CD4-positive, alpha-beta T cell (primary cell): Measurements from ENCODE around the gene BICD1. TPM values are rescaled to one million over a fixed set of nuclear protein-coding genes. Genes with fewer than 3 reads are reported as not detected.
"Not testable (repeated sequence)": the region's sequence is repeated elsewhere in the genome, so short reads cannot be mapped to it uniquely, and the experiment has no call there.

Experiments used
- ATAC-seq: fragments of 200-7000 bp; cut with Tn5 transposase; one replicate; pipeline ENCODE4 v1.10.0; 2022; ENCODE audit warnings: mild to moderate bottlenecking; ENCODE audit not compliant: poor library complexity
- CTCF ChIA-PET: fragments of 350-600 bp; sonication (Branson Sonifier 250); formaldehyde crosslinking; loops from one replicate; lab custom pipeline; 2021; ENCODE audit warnings: antibody characterized with exemption, inconsistent platforms; lab: Charles Lee
- POLR2A ChIA-PET: fragments of 350-600 bp; sonication (Branson Sonifier 250); formaldehyde crosslinking; loops from one replicate; lab custom pipeline; 2021; ENCODE audit warnings: antibody characterized with exemption, inconsistent platforms; lab: Charles Lee
- DNase-seq, 14 experiments: peaks; one replicate each; pipeline ENCODE4 v3.0.0-alpha.2; 2013 to 2020; ENCODE audit warnings: mixed read lengths in 2 of 14
- H3K27ac ChIP-seq, 2 donors: one replicate each; pipeline versions ENCODE4 v1.5.1 to v1.7.0; 2013; ENCODE audit warnings: low read length in 2 of 2, low read depth in 1 of 2, mild to moderate bottlenecking in 1 of 2
- H3K27me3 ChIP-seq, 2 experiments: 1 replicate in 1 of 2; 2 replicates in 1 of 2; pipeline versions ENCODE4 v1.6.1 to v1.7.0; 2013; ENCODE audit warnings: low read length in 2 of 2, control low read depth in 1 of 2, mild to moderate bottlenecking in 1 of 2, moderate library complexity in 1 of 2; ENCODE audit not compliant: insufficient read depth in 2 of 2, control insufficient read depth in 1 of 2
- H3K36me3 ChIP-seq: one replicate; pipeline ENCODE4 v1.6.1; 2013; ENCODE audit warnings: low read length, control low read depth; ENCODE audit not compliant: insufficient read depth
- H3K4me1 ChIP-seq: one replicate; pipeline ENCODE4 v1.6.1; 2013; ENCODE audit warnings: low read length, control low read depth; ENCODE audit not compliant: insufficient read depth
- H3K4me3 ChIP-seq: one replicate; pipeline ENCODE4 v1.5.1; 2013; ENCODE audit warnings: mild to moderate bottlenecking, low read length, moderate library complexity
- H3K9me3 ChIP-seq, 2 experiments: 1 replicate in 1 of 2; 2 replicates in 1 of 2; pipeline versions ENCODE4 v1.6.1 to v1.7.0; 2013; ENCODE audit warnings: low read length in 2 of 2, mild to moderate bottlenecking in 2 of 2, control low read depth in 1 of 2, moderate library complexity in 1 of 2; ENCODE audit not compliant: control insufficient read depth in 1 of 2, insufficient read depth in 1 of 2
- H3K27ac Mint-ChIP-seq: one replicate; pipeline ENCODE4 v1.8.0; 2020; ENCODE audit warnings: mixed read lengths
- H3K27me3 Mint-ChIP-seq: one replicate; pipeline ENCODE4 v1.8.0; 2021; ENCODE audit warnings: mixed read lengths
- H3K36me3 Mint-ChIP-seq: one replicate; pipeline ENCODE4 v1.8.0; 2021; ENCODE audit warnings: low read depth, mixed read lengths
- H3K4me1 Mint-ChIP-seq: one replicate; pipeline ENCODE4 v1.8.0; 2021; ENCODE audit warnings: low read depth, mixed read lengths
- H3K4me3 Mint-ChIP-seq: one replicate; pipeline ENCODE4 v1.8.0; 2020; ENCODE audit warnings: mild to moderate bottlenecking, mixed read lengths
- H3K9me3 Mint-ChIP-seq: one replicate; pipeline ENCODE4 v1.8.0; 2020; ENCODE audit warnings: mixed read lengths
- intact Hi-C, 2 experiments: fragments of 100-400 bp; cut with DNase I in 1 of 2; cut with micrococcal nuclease in 1 of 2; formaldehyde crosslinking; loops; one replicate each; pipeline versions ENCODE4 v1.15.1 to v1.9.0; 2023 to 2025; cut with DNase I, micrococcal nuclease
- total RNA-seq, 174 experiments: library from RNA in 2 of 174; stranded (reverse) in 2 of 174; gene quantifications; one replicate each; pipeline ENCODE4 v1.2.3 and lab custom pipeline; 2021 to 2026
- TF ChIP-seq, protein P1 (sequence below): fragments of 200-600 bp; IDR thresholded peaks from one replicate; pipeline ENCODE4 v1.8.0; 2022; ENCODE audit warnings: antibody characterized with exemption, mild to moderate bottlenecking

Gene BICD1
- total RNA-seq, 2 experiments from 2014 or later = 13.5 to 14.3 TPM

DNA sequence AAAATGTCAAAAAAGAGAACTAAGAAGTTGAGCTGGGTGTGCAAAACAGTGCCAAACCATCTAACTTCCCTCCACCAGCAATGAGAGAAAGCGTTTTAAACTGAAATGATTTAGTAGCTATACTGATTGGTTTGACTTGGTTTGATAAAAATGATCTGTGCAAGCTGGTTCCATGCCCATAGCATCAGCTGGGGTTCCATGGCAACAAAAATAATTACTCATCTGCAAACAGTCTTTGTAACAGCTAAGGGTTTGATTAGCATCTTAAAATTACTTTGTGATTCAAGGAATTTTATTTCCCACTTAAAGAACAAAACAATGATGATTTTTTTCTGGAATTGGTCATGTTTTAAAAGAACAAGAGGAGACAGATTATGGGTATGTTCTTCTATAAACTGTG lies 15.0 kb upstream of the BICD1 start:
- no peak overlapping the region for H3K4me3 ChIP-seq
- intact Hi-C loops = no loop called here
- no peaks in the 10 kb centered on the region for H3K27me3 ChIP-seq
- CTCF ChIA-PET = no interaction called here
- POLR2A ChIA-PET = no interaction called here
- Mint-ChIP-seq H3K4me3 (no peak overlapping the region), H3K4me1 (no peaks in the 10 kb centered on the region), H3K27ac (no peak overlapping the region), H3K9me3 (no peaks in the 10 kb centered on the region), H3K27me3 (no peaks in the 10 kb centered on the region), H3K36me3 (no peaks in the 10 kb centered on the region)
- H3K27ac ChIP-seq = no peak overlapping the region
- ATAC-seq (no peak), DNase-seq (no peak)
- H3K4me1 ChIP-seq = no peaks in the 10 kb centered on the region
- H3K9me3 ChIP-seq = no peaks in the 10 kb centered on the region
- TF ChIP-seq, protein P1, sequence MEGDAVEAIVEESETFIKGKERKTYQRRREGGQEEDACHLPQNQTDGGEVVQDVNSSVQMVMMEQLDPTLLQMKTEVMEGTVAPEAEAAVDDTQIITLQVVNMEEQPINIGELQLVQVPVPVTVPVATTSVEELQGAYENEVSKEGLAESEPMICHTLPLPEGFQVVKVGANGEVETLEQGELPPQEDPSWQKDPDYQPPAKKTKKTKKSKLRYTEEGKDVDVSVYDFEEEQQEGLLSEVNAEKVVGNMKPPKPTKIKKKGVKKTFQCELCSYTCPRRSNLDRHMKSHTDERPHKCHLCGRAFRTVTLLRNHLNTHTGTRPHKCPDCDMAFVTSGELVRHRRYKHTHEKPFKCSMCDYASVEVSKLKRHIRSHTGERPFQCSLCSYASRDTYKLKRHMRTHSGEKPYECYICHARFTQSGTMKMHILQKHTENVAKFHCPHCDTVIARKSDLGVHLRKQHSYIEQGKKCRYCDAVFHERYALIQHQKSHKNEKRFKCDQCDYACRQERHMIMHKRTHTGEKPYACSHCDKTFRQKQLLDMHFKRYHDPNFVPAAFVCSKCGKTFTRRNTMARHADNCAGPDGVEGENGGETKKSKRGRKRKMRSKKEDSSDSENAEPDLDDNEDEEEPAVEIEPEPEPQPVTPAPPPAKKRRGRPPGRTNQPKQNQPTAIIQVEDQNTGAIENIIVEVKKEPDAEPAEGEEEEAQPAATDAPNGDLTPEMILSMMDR = no peak
- no peaks in the 10 kb centered on the region for H3K36me3 ChIP-seq

DNA sequence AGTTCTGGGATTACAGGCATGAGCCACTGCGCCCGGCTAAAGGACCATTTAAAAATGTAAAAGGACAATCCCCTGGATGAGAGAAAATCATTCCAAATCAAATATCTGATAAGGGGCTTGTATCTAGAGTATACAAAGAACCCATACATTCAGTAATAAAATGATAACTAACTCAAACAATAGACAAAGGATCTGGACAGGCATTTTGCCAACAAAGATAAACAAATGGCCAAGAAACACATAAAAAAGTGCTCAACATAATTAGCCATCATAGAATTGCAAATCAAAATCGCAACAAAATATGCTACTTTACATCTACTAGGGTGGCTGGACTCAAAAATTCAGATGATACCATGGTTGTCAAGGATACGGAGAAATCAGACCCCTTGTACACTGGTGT lies 8.5 kb upstream of the BICD1 start:
- Mint-ChIP-seq H3K4me1 (no peaks in the 10 kb centered on the region), H3K27ac (no peak overlapping the region), H3K36me3 (no peaks in the 10 kb centered on the region), H3K27me3 (no peaks in the 10 kb centered on the region), H3K9me3 (no peaks in the 10 kb centered on the region), H3K4me3 (no peak overlapping the region)
- Histone ChIP-seq H3K4me3 (no peak overlapping the region), H3K4me1 (no peaks in the 10 kb centered on the region), H3K9me3 (no peaks in the 10 kb centered on the region), H3K27me3 (no peaks in the 10 kb centered on the region), H3K27ac (no peak overlapping the region), H3K36me3 (no peaks in the 10 kb centered on the region)
- POLR2A ChIA-PET = no interaction called here
- DNase-seq (no peak), ATAC-seq (no peak)
- intact Hi-C loops = no loop called here
- TF ChIP-seq, protein P1 = no peak
- CTCF ChIA-PET = no interaction called here

DNA sequence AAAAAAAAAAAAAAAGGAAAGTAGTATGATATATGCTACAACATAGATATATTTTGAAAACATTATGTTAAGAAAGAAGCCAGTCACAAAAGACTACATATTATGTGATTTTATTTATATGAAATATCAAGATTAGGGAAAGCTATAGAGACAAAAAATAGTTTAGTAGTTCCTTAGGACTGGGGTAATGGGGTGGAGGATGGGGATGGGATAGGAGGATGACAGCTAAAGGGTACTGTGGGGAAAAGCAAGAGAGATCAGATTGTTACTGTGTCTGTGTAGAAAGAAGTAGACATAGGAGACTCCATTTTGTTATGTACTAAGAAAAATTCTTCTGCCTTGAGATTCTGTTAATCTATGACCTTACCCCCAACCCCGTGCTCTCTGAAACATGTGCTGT lies 7.4 kb upstream of the BICD1 start:
- H3K27me3 ChIP-seq, H3K4me3 ChIP-seq, POLR2A ChIA-PET, H3K36me3 ChIP-seq, H3K27ac ChIP-seq, H3K4me1 Mint-ChIP-seq, intact Hi-C loops, DNase-seq, H3K9me3 ChIP-seq, H3K9me3 Mint-ChIP-seq, H3K36me3 Mint-ChIP-seq, H3K27me3 Mint-ChIP-seq, H3K4me3 Mint-ChIP-seq, H3K27ac Mint-ChIP-seq, ATAC-seq, H3K4me1 ChIP-seq, CTCF ChIA-PET: not testable (repeated sequence)

DNA sequence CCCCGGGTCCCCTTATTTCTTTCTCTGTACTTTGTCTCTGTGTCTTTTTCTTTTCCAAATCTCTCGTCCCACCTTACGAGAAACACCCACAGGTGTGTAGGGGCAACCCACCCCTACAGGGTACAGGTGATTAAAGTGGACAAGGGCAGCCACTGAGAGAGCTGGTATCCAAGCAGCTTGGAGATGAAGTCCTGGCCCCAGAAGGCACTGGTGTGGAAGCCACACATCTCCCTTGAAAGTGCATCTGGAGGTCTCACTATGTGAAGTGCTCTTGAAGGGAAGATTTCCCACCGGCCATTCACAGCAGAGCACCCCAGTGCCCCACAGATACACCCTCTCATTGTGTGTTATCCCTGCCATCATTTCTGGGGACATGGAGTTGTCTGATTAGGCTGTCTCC lies 6.3 kb upstream of the BICD1 start:
- Mint-ChIP-seq H3K9me3 (no peaks in the 10 kb centered on the region), H3K27ac (no peak overlapping the region), H3K36me3 (no peaks in the 10 kb centered on the region), H3K27me3 (no peaks in the 10 kb centered on the region), H3K4me1 (no peaks in the 10 kb centered on the region), H3K4me3 (no peak overlapping the region)
- TF ChIP-seq, protein P1 = no peak
- Histone ChIP-seq H3K9me3 (no peaks in the 10 kb centered on the region), H3K4me1 (no peaks in the 10 kb centered on the region), H3K4me3 (no peak overlapping the region), H3K36me3 (no peaks in the 10 kb centered on the region), H3K27me3 (no peaks in the 10 kb centered on the region), H3K27ac (no peak overlapping the region)
- DNase-seq (no peak), ATAC-seq (no peak)
- ChIA-PET POLR2A (no interaction called here), CTCF (no interaction called here)
- intact Hi-C loops = loop anchor here in 1 of 2 experiments (5.0 kb wide), 1 partner anchor 138 kb away; no protein-coding TSS in a partner anchor
